Stimulated activated CD4-positive, alpha-beta T cell treated with anti-CD3 and anti-CD28 coated beads, Interleukin-2, amount 100 ng/mL, for 4 hours (primary cell): ENCODE data around the gene MYO1E.
"Not testable (repeated sequence)": the region's sequence is repeated elsewhere in the genome, so short reads cannot be mapped to it uniquely, and the experiment has no call there.

Experiments used
- DNase-seq: peaks from one replicate; pipeline ENCODE4 v3.0.0-alpha.2; 2020; ENCODE audit warnings: low read depth

Gene MYO1E

DNA sequence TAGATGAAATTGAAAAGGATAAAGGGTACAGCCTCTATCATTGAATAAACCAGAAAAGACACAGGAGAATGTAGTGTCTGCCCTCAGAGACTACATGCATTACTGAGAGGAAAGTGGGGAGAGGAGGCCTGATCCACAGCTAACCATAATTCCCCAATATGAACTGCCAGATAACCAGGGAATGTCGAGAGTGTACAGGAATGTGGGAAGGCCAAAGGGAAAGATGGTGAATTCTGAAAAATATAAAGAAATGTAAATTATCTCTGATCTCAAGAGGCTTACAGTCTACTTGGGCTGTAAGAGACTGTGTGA lies 22.3 kb downstream of the MYO1E start:
- DNase-seq: no peak

- no peak for DNase-seq
Measured at GRCh38 chr15:59349680-59350420, 22.8 kb downstream of the MYO1E start.

- no peak for DNase-seq
Measured at GRCh38 chr15:59347915-59348314, 24.8 kb downstream of the MYO1E start.

- DNase-seq: no peak
Measured at GRCh38 chr15:59346951-59347350, 25.7 kb downstream of the MYO1E start.

GRCh38 chr15:59345326-59345725 lies 27.3 kb downstream of the MYO1E start:
- no peak for DNase-seq

DNA sequence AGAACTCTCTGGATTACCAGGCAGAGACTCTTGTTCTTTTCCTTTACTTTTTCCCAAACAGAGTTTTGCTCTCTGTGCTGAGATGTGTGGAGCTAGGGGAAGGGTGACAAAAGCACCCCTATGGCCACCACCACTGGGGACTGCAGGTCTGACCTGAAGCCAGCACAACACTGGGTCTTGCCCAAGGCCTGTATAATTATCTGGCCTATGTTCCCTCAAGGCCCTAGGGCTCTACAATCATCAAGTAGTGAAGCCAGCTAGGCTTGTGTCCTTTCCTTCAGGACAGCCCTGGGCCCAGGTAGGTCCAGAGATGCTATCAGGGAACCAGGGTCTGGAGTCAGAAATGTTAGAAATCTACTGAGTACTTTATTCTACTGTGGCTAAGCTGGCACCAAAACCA lies 28.4 kb downstream of the MYO1E start:
- no peak for DNase-seq

GRCh38 chr15:59340325-59340724 lies 32.3 kb downstream of the MYO1E start:
- no peak for DNase-seq

DNA sequence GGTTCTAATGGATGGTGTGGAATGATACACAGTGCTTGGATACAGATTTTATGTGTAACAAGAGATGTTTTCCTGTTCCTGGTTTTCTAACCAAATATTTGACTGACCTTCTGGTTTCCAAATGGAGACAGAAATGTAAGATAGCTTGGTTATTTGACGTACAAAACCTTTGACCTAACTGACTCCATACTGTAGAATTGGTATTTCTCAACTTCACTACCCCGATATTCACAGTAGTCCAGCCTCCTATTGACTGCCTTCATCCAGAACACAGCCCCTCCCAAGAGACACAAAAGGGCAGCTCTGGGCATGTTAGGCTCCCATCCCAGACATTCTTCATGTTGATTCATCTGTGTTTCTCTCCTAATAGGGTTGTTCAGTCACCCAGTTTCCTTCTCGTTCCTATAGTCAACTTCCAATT lies 33.4 kb downstream of the MYO1E start:
- DNase-seq: no peak

- no peak for DNase-seq
Measured at GRCh38 chr15:59338414-59338813, 34.3 kb downstream of the MYO1E start.

DNA sequence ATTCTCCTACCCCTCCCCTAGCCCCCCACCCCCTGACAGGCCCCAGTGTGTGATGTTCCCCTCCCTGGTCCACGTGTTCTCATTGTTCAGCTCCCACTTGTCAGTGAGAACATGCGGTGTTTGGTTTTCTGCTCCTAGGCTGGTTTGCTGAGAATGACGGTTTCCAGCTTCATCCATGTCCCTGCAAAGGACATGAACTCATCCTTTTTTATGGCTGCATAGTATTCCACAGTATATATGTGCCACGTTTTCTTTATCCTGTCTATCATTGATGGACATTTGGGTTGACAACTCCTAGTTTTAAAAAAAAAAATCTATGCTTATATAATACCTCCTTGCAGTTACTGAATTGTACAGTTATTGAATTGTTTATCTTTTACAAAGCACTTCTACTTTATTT lies 35.9 kb downstream of the MYO1E start:
- DNase-seq: not testable (repeated sequence)

DNA sequence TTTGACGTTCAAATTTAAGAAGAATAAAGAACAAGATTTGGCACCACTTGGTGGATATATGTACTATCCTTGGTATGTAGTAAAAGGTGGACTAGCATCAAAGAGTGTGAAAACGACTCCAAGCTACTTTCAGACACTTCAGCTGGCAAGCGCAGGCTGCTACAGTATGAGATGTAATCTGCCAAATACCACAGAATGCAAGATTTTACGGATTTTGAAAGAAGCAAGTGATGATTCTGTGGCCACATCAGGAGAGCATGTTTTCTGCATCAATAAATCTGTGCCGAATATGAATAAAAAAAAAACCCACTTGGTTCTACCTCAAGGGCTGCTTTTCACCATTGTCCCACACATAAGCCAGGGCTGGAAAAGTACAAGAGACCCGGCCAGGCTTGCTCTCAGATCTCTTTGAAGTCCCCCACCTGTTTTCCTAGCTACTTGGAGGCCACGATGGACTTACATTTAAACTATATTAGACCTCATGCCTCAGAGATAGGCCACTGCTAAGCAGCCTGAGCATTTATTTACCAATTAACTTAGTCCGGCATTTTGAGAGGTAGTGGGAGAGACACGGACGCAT lies 37.4 kb downstream of the MYO1E start:
- no peak for DNase-seq

GRCh38 chr15:59334076-59334415 lies 38.6 kb downstream of the MYO1E start:
- no peak for DNase-seq

DNA sequence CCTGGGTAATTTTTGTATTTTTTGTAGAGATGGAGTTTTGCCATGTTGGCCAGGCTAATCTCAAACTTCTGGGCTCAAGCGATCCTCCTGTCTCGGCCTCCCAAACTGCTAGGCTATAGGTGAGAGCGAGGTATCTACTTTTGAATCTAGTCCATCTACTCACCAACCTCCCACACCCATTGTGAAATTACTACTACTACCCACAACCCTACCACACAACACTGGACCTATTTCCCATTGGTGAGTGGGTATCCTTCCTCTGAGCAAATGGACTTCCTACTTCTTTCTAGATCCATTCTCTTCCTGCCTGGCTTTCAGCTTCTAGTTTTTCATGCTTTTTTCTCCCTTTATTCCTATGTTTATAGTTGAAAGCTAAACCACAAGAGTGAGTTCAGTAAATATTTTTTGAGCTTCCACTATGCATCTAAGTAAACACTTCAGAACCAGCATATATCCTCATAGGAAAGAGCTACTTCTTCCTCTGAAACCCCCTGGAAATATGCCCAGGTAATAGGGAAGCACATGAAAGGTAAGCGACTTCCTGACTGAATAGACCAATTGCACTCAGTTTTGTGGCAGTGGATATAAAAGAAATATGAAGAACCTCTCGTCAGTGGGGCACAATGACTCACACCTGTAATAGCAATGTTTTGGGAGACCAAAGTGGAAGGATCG lies 39.1 kb downstream of the MYO1E start:
- DNase-seq: no peak

DNA sequence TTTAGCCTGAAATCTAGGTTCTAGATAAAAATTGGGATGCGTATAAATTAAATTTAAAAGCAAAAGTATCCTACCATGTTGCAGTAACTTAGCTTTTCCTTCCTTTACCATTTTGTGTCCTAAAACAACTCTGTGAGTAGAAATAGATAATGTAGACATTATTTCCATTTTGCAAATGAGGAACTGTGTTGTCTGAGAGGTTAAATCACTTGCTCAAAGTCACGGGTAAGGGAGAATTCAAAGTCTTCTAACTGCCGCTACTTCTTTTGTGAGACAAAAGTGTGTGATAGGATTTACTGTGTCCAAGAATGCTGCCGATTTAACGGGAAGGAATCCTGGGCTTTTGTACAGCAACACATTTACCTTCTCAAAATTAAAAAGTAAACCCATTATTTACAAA lies 40.7 kb downstream of the MYO1E start:
- DNase-seq: no peak

- DNase-seq: no peak
Measured at GRCh38 chr15:59330649-59331048, 42.0 kb downstream of the MYO1E start.

GRCh38 chr15:59329570-59330350 lies 42.9 kb downstream of the MYO1E start:
- DNase-seq: no peak

DNA sequence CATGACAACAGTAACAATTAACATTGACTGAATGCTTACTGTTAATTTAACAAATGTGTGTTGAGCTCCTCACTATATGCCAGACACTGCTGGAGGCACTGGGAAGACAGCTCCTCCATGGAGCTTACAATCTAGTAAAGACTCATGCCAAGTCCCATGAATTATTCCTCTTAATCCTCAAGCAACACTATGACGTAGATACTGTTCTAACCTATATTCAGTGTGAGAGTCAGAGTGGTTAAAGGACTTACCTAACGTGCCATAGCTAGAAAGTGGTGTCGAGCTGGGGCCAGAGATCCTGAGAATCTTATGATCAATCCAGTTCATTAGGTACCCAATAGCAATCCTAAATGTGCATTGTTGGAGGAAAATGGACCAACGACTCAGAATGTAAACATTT lies 43.6 kb downstream of the MYO1E start:
- no peak for DNase-seq

DNA sequence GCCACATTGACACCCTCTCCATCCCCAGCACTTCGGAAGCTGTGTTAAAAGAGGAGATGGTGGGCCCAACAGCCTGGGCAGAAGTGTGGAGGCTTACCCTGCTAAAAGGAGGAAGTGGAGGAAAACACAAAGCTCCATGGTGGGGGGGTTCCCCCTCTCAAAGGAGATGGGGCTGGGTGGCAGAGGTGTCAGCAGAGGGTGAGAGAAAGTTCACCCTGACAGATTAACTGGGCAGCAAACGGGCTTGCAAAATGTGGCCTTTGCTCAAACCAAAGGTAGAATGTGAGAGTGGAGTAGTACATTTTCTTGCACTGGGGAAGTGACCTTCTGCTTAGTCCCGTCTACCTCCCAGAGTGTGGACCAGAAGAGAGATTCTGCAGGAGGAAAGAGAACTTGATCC lies 44.7 kb downstream of the MYO1E start:
- DNase-seq: no peak

DNA sequence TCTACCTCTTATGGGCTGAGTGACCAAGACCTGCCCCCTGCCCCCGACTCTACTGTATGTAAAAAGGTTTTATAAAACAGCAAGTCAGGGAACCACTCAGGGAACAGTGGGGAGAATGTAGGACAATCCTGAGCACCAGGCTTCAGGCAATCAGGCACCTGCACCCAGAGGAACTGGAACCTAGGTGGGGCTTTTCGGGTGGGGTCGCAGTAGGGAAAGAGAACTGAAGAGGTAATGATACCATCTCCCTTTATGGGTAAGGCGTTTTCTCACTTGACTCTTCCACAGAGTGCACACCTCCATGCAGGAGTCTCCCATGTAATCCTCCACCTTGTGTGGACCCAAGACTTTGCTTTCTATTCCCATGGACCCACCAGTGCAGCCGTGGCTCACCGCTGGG lies 45.8 kb downstream of the MYO1E start:
- no peak for DNase-seq

GRCh38 chr15:59322056-59322759 lies 50.5 kb downstream of the MYO1E start:
- DNase-seq: no peak

DNA sequence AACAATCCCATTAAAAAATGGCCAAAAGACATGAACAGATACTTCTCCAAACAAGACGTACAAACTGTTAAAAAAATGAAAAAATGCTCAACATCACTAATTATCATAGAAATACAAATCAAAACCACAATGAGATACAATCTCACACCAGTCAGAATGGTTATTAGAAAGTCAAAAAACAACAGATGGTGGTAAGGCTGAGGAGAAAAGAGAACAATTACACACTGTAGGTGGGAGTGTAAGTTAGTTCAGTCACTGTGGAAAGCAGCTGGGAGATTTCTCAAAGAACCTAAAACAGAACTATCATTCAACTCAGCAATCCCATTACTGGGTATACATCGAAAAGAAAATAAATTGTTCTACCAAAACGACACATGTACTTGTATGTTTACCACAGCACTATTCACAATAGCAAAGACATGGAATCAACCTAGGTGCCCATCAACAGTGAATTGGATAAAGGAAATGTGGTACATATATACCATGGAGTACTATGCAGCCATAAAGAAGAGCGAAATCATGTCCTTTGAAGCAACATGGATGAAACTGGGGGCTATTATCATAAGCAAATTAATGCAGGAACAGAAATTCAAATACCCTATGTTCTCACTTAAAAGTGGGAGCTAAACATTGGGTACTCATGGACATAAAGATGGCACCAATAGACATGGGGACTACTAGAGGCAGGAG lies 51.5 kb downstream of the MYO1E start:
- no peak for DNase-seq

- DNase-seq: no peak
Measured at GRCh38 chr15:59317211-59317610, 55.5 kb downstream of the MYO1E start.
